ENCODE data around the gene ZMIZ1.

ZMIZ1 gene

GRCh38 chr10:79053481-79054202, 15.1 kb upstream of the ZMIZ1 start:
- DNase-seq = no peak

GRCh38 chr10:79054203-79055099, 14.3 kb upstream of the ZMIZ1 start:
- no peak for DNase-seq

GRCh38 chr10:79055100-79055782, 13.5 kb upstream of the ZMIZ1 start:
- no peak for DNase-seq

- no peak for DNase-seq
Measured at GRCh38 chr10:79055892-79056291, 12.9 kb upstream of the ZMIZ1 start.

- no peak for DNase-seq
Measured at GRCh38 chr10:79056361-79056735, 12.4 kb upstream of the ZMIZ1 start.

GRCh38 chr10:79056736-79057391, 11.9 kb upstream of the ZMIZ1 start:
- DNase-seq = no peak

GRCh38 chr10:79057481-79058275, 11.1 kb upstream of the ZMIZ1 start:
- DNase-seq = no peak

- DNase-seq = no peak
Measured at GRCh38 chr10:79058899-79059841, 9.6 kb upstream of the ZMIZ1 start.

GRCh38 chr10:79059859-79060379, 8.8 kb upstream of the ZMIZ1 start:
- no peak for DNase-seq

- no peak for DNase-seq
Measured at GRCh38 chr10:79060641-79061255, 8.0 kb upstream of the ZMIZ1 start.

- no peak for DNase-seq
Measured at GRCh38 chr10:79061441-79062315, 7.1 kb upstream of the ZMIZ1 start.

GRCh38 chr10:79063071-79063491, 5.7 kb upstream of the ZMIZ1 start:
- no peak for DNase-seq

- no peak for DNase-seq
Measured at GRCh38 chr10:79063661-79064492, 4.9 kb upstream of the ZMIZ1 start.

- no peak for DNase-seq
Measured at GRCh38 chr10:79065091-79065551, 3.6 kb upstream of the ZMIZ1 start.

- DNase-seq = no peak
Measured at GRCh38 chr10:79065853-79066252, 2.9 kb upstream of the ZMIZ1 start.

- DNase-seq = no peak
Measured at GRCh38 chr10:79066411-79067240, 2.1 kb upstream of the ZMIZ1 start.
